GM19324 (cell line): ENCODE results near the gene FAAH.

ENCODE experiments used
- ATAC-seq: cut with Tn5 transposase; IDR thresholded peaks from one replicate; pipeline ENCODE4 v1.9.1; 2021; ENCODE audit warnings: mild to moderate bottlenecking, moderate library complexity; ENCODE audit not compliant: unreplicated experiment, low FRiP score

Gene FAAH

DNA sequence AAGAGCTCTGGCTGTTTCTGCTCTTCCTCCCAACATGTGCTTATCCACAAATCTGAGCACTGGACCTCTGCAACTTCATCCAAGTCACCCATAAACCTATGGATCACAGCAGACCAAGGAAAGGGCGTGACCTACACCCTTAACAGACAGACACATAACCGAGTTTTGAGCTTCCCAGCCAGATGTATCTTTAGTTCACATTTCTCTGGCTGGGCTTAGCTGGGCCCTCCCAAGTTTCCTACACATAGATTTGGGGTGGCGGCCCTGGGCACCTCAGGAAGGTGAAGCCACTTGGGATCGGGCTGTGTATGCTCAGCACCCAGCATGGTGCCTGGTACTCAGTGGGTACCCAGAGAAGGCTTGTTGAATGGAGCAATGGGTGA, 26.4 kb downstream of the FAAH start:
- ATAC-seq = no peak

DNA sequence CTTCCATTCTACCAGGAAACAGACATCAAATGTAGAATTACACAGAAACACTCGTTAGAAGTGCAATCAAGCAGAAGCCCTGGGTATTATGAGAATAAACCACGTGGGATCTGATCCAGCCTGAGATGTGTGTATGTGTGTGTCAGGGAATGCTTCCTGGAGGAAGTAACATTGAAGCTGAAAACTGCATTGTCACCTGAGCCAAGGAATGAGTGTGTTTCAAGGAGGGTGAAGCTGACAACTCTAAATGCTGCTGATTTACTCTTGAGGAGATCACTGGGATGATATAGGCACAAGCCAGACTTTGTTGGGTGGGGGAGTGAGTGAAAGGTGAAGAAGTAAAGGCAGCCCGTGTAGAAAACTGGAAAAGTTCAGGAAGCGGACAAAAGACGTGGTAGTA, 27.6 kb downstream of the FAAH start:
- ATAC-seq = no peak

DNA sequence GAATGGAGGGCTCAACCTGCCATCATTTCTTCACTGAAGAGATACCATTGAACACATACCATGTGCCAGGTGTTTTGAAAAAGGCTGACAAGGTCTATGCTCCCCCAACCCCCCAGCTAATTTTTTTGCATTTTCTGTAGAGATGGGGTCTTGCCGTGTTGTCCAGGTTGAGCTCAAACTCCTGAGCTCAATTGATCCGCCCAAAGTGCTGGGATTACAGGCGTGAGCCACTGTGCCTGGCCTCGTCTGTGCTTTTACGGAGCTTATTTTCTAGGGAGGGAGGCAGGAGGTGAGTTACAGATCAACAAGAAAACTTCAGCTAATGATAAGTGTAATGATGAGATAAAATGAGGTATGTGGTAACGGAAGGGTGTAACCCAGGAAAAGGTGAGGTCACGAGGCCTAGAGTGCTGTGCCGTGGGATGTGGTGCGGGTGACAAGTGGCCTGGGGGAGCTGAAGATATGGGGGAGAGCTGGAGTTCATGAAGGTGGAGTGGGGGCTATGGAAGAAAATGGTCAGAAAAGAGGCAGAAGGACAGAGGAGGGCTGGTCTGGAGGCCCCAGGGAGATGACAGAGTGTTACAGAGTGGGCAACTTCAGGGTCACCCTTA, 28.2 kb downstream of the FAAH start:
- ATAC-seq = no peak

DNA sequence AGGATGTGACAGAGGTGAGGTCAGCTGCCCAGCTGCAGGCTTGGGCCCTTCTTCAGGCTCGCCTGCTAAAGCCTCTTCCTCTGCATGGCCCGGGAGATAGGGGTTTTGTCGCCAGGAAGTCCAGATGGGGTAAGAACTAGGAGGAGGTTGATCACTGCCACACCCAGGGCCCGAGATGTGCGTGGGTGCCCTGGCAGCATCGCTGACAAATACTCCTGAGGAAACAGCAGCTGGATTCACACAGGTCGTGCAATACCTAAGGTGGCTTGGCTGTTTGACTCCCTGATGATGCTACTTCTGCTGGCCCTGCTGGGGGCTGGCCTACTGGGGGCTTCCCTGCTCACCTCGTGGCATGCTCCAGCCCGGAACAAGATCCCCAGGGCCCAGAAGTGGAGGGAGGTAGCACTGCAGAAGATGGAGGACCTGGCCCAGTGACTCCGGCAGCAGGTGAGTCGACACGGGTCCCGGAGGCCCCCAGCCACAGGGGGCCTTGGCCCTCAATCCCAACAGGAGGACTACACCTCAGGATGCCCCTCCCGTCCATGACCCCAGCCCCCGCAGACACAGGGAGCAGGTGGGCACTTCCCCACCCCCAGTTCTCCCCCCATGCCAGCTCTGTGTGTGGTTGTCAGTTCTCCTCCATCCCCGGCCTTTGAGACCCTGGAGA, 29.6 kb downstream of the FAAH start:
- no peak for ATAC-seq

DNA sequence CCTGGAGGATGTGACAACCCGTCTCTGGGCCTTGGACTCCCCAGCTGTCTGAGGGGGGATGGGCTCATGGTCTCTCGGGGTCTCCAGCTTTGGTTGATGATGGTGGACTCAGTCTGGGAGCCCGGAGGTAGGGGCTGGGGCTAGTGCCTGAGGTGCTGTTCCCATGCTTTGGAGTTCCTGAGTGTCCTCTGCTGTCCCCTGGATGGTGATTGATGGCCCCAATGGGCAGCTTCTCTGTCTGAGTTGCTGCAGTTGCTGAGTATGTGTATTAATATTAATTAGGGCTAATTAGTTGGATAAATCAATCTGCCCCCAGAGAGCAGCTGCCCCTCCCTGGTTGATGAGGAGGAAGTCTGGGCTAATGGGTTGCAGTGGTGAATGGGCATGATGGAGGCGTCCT, 30.6 kb downstream of the FAAH start:
- ATAC-seq = no peak

DNA sequence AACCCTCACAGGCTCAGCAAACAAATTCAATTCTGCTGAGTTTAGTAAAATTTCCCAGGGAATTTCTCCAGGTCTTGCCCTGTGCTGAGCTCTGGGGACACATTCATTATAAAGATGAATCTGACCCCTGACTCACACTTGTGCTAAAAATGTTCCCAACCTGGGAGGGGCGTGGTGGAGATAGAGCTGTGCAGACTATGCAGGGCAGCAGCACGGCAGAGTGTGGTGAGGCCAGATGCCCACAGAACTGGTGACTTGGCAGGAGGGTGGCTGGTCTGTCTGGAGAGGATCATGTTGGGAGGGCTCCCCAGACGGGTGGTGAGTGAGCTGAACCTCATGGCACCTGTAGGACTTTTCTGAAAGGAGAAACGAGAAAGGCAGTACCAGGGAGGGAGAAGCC, 31.6 kb downstream of the FAAH start:
- ATAC-seq = no peak

DNA sequence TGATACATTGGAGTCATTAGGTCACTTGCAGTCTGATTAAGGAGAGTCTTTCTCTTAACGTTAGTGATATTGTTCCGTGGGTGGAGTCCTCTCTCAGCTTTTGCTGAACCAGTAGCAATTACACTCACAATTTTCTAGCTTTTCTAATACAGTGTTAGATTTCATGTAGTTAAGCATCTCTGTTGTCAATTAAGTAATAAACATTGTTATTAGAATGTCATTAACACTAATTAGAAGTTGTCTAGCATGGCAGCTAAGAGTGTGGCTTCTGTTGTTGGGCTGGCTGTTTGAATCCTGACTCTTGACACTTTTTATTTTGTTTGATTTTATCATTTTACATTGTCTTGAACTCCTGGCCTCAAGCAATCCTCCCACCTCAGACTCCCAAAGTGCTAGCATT, 33.4 kb downstream of the FAAH start:
- ATAC-seq = no peak

DNA sequence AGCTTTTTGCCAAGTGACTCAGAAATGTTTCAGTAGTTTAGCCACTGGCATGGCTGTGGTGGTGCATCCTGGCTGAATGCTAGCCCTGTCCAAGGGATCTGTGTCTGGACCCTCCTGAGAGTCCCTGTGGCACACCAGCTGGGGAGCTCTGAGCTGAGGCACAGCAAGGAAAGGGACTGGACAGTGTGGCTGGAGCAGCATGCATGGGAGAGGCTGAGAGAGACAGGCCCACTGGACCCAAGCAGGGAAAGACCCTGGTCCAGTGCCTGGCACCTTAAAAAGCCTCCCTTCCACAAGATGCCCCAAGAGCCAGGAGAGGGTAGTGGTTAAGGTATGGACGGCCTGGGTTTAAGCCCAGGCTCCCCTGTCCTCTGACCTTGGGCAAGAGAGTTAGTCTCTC, 35.3 kb downstream of the FAAH start:
- no peak for ATAC-seq

DNA sequence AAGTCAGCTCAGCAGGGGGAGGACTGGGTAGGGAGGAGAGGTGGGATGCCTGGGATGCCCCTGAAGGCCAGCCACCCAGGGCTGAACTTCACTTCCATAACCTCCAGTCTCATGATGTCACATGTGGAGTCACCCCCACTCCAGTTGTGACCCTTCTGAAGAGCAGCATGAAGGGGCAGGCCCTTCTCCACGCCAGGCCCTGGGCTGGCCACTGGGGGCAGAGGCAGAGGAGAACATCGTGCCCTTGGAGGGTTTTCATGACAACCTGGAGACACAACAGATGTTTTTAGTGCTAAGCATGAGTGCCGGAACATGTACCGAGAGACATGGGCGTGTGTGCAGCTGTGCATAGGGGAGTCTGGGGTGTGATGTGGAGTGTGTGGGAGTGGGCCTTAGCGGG, 37.6 kb downstream of the FAAH start:
- ATAC-seq = no peak

DNA sequence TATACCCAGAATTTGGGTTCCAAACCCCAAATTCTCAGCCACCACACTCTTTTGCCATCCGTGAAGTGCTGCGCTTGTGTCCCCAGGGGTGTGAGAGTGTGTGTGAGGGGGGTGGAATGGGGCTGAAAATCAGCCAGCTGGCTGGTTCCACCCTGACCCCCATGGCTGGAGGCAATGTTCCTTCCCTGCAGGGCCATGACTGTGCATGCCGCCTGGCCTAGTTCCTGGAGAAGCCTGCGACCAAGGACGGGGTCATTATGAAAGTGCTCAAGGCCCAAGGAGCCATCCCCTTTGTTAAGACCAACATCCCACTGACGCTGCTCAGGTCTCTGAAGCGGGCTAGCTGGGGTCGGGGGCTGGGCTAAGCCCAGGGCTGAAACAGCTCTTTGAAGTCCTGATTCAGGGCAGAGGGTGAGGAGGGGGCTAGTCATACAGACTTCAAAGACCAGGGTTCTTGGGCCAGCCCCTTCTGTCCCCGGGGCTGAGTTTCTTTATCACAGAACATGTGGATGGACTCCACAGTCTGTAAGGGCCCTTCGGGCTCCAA, 38.7 kb downstream of the FAAH start:
- ATAC-seq = no peak

DNA sequence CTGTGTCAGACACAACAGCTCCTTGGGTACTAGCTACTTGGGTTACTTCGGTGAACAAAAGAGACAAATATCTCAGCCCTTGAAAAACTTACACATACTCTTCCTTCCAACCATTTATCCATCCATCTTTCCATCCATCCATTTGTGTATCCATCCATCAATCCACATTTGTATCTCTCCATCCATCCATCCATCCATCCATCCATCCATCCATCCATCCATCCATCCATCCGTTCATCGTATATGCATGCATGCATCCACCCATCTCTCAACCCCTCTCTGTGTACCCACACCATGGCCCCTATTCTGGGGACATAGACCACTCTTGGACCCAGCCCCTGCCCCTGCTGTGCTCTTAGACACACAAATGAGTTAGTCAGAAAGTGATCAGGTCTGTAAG, 40.2 kb downstream of the FAAH start:
- no peak for ATAC-seq

DNA sequence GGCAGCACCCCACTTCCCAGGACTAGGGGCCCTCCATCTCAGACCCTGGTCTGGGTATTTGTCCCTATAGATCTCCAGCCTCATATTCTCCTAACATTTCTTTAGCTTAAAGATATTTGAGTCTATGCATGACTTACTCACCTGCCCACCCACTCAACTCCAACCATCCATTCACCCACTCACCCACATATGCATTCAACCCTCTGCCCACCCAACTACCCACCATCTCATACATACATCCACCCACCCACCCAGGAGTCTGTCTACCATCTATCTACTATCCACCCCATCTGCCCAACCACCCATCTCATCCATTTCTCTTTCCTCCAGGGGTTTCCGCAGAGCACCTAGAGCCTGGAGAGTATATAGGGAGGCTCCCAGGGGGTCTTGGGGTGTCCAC, 42.7 kb downstream of the FAAH start:
- no peak for ATAC-seq

DNA sequence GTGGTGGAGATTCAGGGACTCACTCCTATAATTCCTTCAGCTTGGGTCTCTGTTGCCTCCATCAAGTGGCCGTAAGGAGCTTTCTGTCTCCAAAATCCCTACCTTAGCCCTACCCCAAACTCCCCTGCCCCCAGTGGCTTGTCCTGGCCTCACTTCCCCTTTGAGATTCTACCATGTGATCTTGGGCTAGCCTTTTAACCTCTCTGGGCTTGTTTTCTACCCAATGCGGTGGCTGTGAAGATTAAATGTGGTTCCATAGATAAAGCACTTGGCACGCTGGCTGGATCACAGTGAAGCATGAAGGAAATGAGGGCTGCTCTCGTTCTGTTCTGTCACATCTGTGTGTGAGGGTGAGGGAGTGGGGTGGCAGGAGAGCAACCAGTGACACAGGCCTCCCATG, 43.6 kb downstream of the FAAH start:
- ATAC-seq = no peak

DNA sequence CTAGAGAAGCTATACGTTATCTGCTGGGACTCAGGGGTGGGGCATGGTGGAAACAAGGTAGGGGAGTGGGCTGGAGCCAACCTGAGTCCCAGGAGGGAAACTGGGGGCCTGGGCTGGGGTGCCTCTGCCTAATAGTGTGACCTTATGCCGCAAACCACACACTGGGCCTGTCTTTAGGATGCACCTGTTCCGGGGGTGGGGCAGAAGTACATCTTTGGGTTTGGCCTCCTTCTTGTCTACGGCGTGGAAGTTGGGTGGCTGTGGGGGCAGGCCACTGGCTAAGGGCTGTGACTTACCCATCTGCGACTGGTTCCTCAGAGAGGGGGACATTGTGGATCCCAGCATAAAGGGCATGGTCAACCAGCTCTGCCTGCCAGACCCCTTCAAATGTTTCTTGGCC, 44.2 kb downstream of the FAAH start:
- ATAC-seq = no peak

DNA sequence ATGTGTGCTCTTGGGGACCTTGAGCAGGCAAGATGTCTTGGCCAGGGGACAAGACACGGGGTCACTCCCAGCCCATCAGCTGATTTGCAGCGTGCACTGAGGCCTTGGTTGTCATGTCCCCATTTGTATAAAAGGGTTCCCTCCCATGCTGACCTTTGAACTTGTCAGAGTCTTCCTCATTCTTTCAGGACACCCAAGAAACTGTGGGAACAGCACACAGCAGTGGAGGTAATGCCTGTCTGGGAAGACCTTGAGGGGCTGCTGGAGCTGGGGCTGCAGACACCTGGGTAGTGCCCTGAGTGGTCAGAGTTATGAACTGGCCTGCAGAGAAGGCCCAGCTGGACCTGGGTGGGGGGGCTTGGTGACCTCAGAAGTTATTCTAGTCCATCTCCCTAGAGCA, 46.4 kb downstream of the FAAH start:
- ATAC-seq = no peak

DNA sequence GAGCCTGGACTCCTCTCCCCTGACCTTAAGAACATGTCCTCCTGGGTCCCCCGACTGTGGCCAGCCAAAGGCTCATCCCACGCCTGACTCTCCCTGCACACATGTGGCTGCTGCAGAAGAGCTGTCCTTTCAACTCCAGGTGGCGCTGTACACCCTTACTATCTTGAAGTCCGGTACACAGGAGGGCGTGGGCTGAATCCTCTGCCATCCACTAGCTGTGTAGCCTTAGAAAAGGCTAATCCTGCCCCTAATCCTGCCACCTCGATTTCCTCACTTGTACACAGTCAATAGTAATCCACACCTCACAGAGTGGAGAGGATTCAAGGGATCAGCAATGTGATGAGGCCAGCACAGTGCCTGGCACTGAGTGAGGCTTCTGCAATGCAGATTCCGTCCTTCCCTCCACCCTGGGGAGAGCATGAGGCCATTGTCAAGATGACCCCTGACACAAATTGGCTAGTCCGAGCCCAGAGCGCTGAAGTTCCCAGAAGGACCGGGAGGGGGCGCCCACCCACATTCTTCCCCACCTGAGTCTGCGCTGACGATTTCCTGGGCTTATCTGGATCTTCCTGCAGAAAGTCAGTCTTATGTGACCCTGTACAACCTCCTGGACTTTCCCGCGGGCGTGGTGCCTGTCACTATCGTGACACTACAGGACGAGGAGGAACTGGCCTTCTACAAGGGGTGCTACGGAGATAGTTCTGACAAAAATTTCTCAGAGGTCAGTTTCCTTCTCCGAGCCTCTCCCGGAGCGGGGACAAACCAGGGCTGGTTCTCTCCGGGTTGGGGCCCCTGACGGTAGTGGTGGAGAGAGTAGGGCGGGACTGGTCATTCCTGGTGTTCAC, 48.4 kb downstream of the FAAH start:
- no peak for ATAC-seq

DNA sequence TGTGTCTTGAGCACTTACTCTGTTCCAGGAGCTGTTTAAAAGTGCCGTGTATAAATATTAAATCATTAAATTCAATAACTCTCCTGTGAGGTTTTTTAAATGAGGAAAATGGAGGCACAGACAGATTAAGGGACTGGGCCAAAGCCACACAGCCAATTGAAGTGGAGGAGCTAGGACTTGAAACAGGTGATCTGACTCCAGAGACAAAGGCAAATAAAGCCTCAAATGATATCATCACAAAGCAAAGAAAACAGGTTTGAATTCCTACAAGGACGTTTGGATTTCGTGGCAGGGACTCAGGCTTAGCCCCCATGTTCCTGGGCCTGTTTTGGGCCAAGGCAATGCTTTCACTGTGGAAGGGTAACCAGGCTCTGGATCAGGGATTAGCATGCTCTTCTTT, 50.3 kb downstream of the FAAH start:
- ATAC-seq = no peak

DNA sequence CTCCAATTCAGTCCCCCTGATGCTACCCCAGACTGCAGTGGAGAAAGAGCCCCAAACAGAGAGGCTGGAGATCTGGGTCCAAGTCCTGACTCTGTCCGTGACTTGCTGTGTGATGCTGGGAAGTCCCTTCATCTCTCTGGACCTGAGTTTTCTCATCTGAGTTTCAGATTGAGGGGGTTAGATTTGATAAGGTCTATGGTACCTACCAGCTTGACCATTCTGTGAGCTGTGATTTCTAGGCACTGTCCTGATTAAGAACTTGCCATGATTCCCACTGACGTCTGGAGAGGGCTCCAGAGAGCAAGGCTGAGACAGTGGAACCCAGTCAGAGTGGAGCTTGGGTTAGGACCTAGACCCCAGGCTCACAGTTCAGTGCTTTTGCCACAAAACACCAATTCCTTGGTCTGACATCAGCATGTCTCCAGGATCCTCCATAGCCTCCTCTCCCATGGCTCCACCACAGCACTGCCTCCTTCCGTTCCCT, 51.7 kb downstream of the FAAH start:
- no peak for ATAC-seq

DNA sequence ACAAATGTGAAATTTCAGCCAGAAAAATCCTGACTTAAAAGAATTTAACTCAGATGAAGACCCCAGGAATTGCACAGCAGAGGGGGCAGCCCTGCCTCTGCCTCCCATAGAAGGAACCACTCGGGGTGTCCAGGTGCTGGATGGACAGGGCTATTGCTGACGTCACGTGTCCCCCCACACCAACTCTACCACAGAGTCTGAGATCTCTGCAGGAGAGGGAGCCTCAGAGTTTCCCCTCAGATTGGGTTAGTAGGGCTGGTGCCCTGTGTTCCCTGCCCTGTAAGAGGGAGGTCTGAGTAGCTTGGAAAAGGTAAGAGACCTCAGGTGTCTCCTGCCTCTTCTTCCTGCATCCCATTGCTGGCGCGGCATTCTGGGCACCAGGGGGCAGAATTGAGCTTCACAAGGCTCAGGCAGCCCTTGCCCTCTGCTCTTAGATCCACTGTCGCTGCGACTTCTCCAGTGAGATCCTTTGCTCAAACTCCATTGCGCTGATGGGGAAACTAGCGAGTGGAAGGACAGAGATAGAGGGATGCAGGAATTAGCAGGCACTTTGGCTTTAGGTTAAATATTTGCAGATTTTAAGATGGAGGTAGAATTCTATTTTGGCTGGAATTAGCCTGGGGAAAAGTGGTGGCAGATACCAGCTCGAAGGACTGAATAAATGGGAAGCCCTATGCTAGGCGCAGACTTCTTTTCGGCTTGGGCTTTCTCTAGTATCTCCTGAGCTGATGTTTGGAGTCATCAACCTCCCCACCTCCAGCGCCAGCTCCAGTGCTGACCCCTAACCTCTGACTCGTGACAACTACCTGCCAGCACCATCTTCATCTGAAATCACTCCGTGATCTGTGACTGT, 52.8 kb downstream of the FAAH start:
- no peak for ATAC-seq

DNA sequence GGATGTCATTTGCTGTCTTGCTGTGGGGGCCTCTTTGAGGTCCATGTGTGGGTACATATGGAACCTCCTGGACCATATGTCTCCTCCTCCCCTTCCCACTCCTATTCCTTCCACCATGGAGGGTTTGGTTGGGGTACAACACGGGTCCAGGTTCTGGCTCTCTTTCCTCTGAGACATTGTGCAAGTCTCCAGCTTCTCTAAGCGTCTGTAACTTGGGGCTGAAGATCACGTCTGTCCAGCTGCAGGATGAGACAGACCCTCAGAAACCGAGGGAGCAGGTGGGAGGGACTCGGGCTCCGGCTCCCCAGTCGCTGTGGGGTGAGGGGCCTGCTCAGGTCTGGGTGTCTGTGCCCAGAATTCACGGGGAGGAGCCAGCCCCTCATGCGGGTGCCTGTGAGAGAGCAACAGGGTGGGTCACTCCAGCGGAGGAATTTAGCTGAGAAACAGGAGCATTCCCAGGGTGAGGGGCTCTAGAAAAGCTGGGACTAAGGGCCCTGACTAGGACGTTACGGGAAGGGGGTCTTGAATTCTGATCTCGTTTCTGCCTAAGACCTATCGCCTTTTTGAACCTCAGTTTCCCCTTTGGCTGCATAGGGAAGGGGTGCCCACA, 53.5 kb downstream of the FAAH start:
- ATAC-seq = no peak
